GM19397 (cell line): ENCODE measurements around the gene FERD3L.

Source experiments
- ATAC-seq: cut with Tn5 transposase; IDR thresholded peaks from one replicate; pipeline ENCODE4 v1.9.1; 2021; ENCODE audit warnings: mild to moderate bottlenecking, moderate library complexity; ENCODE audit not compliant: unreplicated experiment

FERD3L gene

GRCh38 chr7:19117091-19117869 is 27.9 kb downstream of the FERD3L start, which contains the start of gene TWIST1:
TWIST1 (minus strand) TSS chr7:19117636; CDS start chr7:19117321, 315 bp downstream.
- peak; percentile 48 for ATAC-seq

GRCh38 chr7:19116121-19117090 is 28.8 kb downstream of the FERD3L start:
- peak; percentile 35 for ATAC-seq

DNA sequence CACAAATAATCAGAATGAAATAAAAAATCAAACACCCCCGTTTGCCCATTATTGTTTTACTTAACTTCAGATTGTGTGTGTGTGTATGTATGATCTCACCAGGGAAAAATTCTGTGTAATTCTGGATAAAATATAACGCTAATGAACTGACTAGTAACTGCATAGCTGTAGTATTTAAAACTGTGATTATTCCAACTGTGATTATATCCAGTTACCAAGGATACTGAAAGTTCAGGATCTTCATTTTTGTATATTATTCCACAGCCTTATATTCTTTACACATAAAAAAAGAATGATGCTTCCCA is 30.7 kb downstream of the FERD3L start:
- no peak for ATAC-seq

DNA sequence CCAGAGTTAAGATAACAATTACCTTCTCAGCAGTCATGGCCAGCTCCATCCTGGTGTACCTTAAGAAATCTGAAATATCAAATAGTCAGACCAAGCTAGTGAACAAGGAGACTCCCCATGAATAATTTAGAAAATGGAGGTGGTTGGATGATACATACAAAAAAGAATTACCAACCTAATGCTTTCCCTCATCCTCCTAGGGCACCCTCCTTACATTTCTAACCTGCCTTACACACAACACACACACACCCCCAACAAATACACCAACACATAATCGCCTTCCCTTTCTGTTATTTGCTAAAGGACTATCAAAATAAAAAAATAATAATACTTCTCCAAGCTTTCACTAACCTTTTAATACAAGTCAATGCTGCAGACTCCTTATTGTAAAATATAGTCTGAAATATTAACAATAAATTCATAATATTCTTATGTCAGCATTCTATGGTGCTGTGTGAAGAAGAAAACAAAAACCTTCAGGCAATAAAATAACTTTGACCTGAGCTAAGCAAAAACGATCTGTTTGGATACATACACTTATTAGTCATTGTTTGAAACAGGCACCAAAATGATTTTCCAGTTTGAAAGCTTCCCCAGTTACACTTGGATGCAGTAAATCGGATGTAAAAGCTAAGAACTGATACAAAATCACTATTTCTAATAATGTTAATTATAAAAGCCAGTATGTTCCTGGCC is 31.2 kb downstream of the FERD3L start:
- no peak for ATAC-seq

- ATAC-seq, result no peak
Measured at GRCh38 chr7:19113002-19113350, 32.2 kb downstream of the FERD3L start.

DNA sequence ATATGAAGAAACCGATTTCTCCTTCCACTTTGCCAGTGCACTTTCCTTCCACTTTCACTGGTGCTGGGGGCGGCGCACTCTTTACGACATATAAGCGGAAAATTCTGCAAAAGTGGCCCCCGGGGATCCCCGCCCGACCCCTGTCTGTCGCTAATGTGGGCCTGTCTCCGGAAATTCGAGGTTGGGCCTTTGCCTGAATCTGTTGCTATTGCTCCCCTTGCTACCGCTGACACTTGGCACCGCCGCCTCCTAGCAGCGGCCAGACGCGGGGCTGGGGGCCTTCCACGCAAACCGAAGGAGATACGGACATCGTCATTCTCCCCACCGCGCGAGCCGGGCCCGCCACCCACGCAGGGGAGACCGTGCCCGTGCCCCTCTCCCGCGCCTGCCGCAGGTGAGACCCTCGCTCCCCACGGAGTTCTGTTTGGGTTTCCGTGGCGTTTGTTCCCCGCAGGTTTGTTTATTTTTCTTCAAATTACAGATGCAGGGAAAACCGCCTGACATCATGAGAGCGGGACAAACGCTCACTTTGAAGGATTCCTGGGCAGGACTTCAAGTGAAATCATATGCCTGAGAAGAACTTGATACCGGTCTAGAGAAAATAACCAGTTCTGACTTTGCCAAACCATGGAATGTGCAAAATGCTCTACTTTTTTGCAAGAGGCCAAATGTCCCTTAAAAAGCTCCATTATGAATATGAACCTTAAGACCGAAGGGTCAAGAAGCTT is 32.8 kb downstream of the FERD3L start:
- no peak for ATAC-seq

- ATAC-seq, result no peak
Measured at GRCh38 chr7:19111474-19112273, 33.5 kb downstream of the FERD3L start.

GRCh38 chr7:19110776-19111175 is 34.4 kb downstream of the FERD3L start:
- ATAC-seq, result no peak

DNA sequence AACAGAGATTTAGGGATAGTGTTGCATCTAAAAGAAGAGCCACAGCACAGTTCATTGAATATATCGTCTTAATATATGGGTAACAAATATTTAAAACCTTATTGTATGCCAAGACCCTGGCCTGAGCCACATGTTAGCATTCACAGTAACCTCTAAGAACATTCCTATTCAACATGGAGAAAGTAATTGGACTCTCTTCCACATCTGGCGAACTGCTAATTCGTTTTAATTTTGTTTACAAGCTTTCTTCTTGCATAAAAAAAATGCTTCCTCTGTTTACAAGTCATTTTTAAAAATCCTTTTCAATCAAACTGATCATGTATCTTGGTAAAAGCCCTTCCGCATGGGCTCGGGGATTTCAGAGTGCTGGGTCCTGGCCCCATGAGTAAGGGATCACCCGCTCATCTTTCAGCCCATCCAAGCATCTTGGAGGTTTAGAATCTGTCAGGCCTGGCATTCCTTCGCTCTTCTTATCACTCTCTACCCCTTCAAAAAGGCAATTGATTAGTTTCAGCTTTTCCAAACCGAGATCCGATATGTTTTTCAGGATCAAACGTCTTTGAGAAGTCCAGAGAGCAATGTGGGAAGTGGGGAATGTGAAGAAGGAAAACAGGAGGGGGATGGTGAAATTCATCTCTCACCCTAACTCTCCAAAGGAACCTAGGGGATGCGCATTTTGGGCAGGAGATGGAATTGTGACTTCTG is 35.0 kb downstream of the FERD3L start:
- ATAC-seq, result no peak

DNA sequence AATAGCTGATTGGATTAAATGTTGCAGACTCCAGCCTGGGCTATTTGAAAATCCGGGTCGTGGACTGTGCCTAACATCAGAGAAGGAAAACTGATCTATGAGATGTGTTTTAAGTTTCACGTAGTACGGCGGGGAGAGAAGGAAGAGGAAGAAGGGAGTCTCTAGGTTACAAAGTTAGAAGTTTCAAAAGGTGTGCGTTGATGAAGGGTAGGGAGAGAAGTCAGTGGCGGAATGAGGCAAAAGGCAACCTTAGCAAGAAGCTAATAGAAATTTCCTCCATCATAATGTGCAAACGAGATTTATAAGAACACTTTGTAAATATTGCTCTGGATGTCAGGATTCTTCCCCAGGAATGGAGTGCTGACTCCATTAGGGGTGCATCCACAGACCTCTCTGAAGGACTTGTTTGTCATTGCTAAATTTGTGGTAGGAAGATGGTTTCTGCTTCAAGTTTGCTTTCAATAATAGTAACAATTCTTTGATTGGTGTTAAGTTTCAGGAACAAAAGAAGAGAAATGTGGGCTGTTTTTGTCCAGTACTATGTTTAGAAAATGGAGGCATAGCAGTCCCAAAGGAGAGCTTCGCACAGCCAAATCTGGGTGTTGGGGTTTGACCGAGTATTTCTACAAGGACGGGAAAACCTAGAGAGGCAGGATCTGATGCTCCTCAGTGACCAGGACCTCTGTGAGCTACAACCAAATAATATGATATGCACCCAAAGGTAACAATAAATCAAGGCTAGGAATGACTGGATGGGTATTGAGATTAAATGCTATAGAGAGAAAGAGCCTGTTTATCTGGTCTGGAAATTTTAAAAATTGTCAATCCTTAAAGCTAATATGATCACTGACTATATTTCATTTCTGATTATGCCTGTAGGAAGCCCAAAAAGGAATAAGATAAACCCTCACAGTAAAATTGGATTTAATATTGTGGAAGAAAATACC is 35.9 kb downstream of the FERD3L start:
- ATAC-seq, result no peak

- ATAC-seq, result no peak
Measured at GRCh38 chr7:19107356-19108146, 37.7 kb downstream of the FERD3L start.

DNA sequence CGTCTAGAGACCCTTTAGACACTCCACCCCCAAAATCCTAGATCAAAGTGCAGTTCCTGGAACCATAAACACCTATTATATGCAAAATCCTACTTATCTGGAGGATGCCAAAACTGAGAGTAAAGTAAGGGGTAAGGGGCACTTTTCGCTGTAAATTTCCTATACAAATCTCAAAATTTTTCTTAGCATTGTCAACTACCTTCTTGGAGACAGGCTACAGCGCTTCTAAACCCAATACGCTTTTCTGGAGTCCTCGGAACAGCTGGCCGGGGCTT is 38.2 kb downstream of the FERD3L start:
- ATAC-seq, result no peak

DNA sequence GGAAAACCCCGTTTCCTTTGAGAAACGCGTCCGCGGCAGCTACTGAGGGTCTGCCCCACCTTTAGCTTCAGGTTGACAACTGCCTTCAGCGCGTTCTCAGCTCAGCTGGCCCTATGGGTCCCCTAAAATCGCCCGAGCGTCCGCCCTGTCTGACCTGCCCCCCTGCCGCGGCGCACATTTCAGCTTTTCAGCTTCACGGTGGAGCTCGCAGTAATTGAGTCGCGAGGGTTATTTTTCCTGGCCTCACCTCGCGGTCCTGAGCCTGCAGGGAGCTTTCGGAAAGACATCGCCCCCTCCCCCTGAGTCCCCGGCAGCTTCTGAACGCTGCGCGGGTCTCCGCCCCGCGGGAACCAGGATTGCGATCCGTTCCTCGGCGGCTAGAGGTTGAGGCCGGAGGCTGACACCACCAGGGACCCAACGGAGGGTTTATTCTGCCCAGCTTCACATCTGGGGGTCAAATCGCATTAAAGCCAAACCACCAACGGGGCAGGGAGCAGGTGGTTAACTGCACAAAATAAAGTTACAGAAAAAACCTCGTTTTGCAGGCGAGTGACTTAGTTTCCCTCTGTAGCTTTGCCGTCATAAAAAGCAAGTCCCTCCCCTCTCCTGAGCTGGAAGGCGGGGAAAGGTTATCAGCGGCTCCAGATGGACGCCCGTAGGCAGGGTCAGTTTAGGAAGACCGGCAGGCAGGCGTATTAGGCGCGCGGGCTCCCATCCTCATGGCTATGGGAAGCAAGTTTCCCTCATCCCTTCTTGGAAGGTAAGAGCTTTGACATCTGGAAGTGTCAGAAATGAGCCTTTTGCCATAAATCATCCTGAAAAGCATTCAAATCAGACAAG is 38.8 kb downstream of the FERD3L start:
- no peak for ATAC-seq

- ATAC-seq, result no peak
Measured at GRCh38 chr7:19105546-19105945, 39.7 kb downstream of the FERD3L start.

GRCh38 chr7:19104811-19105210 is 40.4 kb downstream of the FERD3L start:
- no peak for ATAC-seq

- no peak for ATAC-seq
Measured at GRCh38 chr7:19102884-19103283, 42.3 kb downstream of the FERD3L start.

DNA sequence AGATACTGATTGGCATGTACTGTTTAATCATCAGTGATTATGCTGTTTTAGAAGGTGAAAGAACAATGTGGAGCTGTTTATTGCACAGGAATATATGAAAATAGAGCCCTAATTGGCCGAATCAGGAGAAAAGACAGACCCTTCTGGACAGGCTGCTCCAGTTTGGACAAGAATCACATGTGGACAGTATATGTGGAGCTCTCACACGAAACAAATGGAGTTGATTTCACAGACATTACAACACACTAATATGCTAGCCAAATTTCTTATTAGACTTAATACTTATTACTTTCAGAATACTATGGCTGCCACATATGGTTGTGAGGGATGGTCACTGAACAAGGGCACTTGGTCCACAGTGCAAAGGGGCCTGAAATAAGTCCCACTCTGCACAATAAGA is 43.3 kb downstream of the FERD3L start:
- ATAC-seq, result no peak
